Measurements from ENCODE around the gene PODN.

The PODN gene

GRCh38 chr1:53116307-53116810 is 54.3 kb downstream of the PODN start:
- no peaks in the 10 kb centered on the region for H3K36me3 ChIP-seq (ENCODE audit: insufficient read depth)
- H3K4me3 ChIP-seq (IDR thresholded peaks at IDR 0.05; ENCODE audit: insufficient read depth, low read depth, low read length) = no peak overlapping the region
- H3K4me1 ChIP-seq (ENCODE audit: low read depth, poor library complexity, severe bottlenecking) = no peaks in the 10 kb centered on the region
- no peaks in the 10 kb centered on the region for H3K27me3 ChIP-seq (ENCODE audit: insufficient read depth, low read depth)
- no peaks in the 10 kb centered on the region for H4K20me1 ChIP-seq (ENCODE audit: insufficient read depth)
- no peaks in the 10 kb centered on the region for H3K79me2 ChIP-seq (ENCODE audit: insufficient read depth, low read depth)
- H3K27ac ChIP-seq = no peak overlapping the region
- H2AFZ ChIP-seq (ENCODE audit: low read depth) = no peak overlapping the region
- no peak overlapping the region for H3K4me2 ChIP-seq
- TF ChIP-seq, protein P1, sequence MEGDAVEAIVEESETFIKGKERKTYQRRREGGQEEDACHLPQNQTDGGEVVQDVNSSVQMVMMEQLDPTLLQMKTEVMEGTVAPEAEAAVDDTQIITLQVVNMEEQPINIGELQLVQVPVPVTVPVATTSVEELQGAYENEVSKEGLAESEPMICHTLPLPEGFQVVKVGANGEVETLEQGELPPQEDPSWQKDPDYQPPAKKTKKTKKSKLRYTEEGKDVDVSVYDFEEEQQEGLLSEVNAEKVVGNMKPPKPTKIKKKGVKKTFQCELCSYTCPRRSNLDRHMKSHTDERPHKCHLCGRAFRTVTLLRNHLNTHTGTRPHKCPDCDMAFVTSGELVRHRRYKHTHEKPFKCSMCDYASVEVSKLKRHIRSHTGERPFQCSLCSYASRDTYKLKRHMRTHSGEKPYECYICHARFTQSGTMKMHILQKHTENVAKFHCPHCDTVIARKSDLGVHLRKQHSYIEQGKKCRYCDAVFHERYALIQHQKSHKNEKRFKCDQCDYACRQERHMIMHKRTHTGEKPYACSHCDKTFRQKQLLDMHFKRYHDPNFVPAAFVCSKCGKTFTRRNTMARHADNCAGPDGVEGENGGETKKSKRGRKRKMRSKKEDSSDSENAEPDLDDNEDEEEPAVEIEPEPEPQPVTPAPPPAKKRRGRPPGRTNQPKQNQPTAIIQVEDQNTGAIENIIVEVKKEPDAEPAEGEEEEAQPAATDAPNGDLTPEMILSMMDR (conservative IDR thresholded peaks at IDR 0.05; ENCODE audit: low read depth, low read length) = no peak
- no peak overlapping the region for H3K9ac ChIP-seq

- no peak overlapping the region for H3K4me2 ChIP-seq
- no peaks in the 10 kb centered on the region for H4K20me1 ChIP-seq (ENCODE audit: insufficient read depth)
- H3K36me3 ChIP-seq (ENCODE audit: insufficient read depth) = no peaks in the 10 kb centered on the region
- H3K27ac ChIP-seq = no peak overlapping the region
- H3K27me3 ChIP-seq (ENCODE audit: insufficient read depth, low read depth) = no peaks in the 10 kb centered on the region
- TF ChIP-seq, protein P1 (conservative IDR thresholded peaks at IDR 0.05; ENCODE audit: low read depth, low read length) = no peak
- no peaks in the 10 kb centered on the region for H3K79me2 ChIP-seq (ENCODE audit: insufficient read depth, low read depth)
- no peak overlapping the region for H3K9ac ChIP-seq
- no peak overlapping the region for H2AFZ ChIP-seq (ENCODE audit: low read depth)
- H3K4me3 ChIP-seq (IDR thresholded peaks at IDR 0.05; ENCODE audit: insufficient read depth, low read depth, low read length) = no peak overlapping the region
- H3K4me1 ChIP-seq (ENCODE audit: low read depth, poor library complexity, severe bottlenecking) = no peaks in the 10 kb centered on the region
These were observed 55.1 kb downstream of the PODN start for GRCh38 chr1:53116933-53117600.

- Histone ChIP-seq H2AFZ (ENCODE audit: low read depth) (no peak overlapping the region), H3K4me1 (ENCODE audit: low read depth, poor library complexity, severe bottlenecking) (no peaks in the 10 kb centered on the region), H4K20me1 (ENCODE audit: insufficient read depth) (no peaks in the 10 kb centered on the region), H3K4me2 (no peak overlapping the region), H3K36me3 (ENCODE audit: insufficient read depth) (no peaks in the 10 kb centered on the region), H3K79me2 (ENCODE audit: insufficient read depth, low read depth) (no peaks in the 10 kb centered on the region), H3K27ac (no peak overlapping the region), H3K4me3 (IDR thresholded peaks at IDR 0.05; ENCODE audit: insufficient read depth, low read depth, low read length) (no peak overlapping the region), H3K9ac (no peak overlapping the region), H3K27me3 (ENCODE audit: insufficient read depth, low read depth) (no peaks in the 10 kb centered on the region)
- TF ChIP-seq, protein P1 (conservative IDR thresholded peaks at IDR 0.05; ENCODE audit: low read depth, low read length) = no peak
These were observed 55.8 kb downstream of the PODN start for GRCh38 chr1:53117836-53118235.

- Histone ChIP-seq H3K27me3 (ENCODE audit: insufficient read depth, low read depth) (no peaks in the 10 kb centered on the region), H4K20me1 (ENCODE audit: insufficient read depth) (no peaks in the 10 kb centered on the region), H3K36me3 (ENCODE audit: insufficient read depth) (no peaks in the 10 kb centered on the region), H3K4me2 (no peak overlapping the region), H3K79me2 (ENCODE audit: insufficient read depth, low read depth) (no peaks in the 10 kb centered on the region), H3K9ac (no peak overlapping the region), H3K4me1 (ENCODE audit: low read depth, poor library complexity, severe bottlenecking) (no peaks in the 10 kb centered on the region), H2AFZ (ENCODE audit: low read depth) (no peak overlapping the region), H3K4me3 (IDR thresholded peaks at IDR 0.05; ENCODE audit: insufficient read depth, low read depth, low read length) (no peak overlapping the region), H3K27ac (no peak overlapping the region)
- TF ChIP-seq, protein P1 (conservative IDR thresholded peaks at IDR 0.05; ENCODE audit: low read depth, low read length) = no peak
These were observed 58.6 kb downstream of the PODN start for GRCh38 chr1:53120659-53121058.
